CD4-positive, alpha-beta T cell (primary cell): Measurements from ENCODE around the gene ESPL1. TPM values are rescaled to one million over a fixed set of nuclear protein-coding genes. Genes with fewer than 3 reads are reported as not detected.
A peak's percentile ranks its signal among the peaks of the same experiment; 100 is the strongest.

Experiments used
- ATAC-seq: fragments of 200-7000 bp; cut with Tn5 transposase; one replicate; pipeline ENCODE4 v1.10.0; 2022; ENCODE audit warnings: mild to moderate bottlenecking; ENCODE audit not compliant: poor library complexity
- CTCF ChIA-PET: fragments of 350-600 bp; sonication (Branson Sonifier 250); formaldehyde crosslinking; loops from one replicate; lab custom pipeline; 2021; ENCODE audit warnings: antibody characterized with exemption, inconsistent platforms; lab: Charles Lee
- POLR2A ChIA-PET: fragments of 350-600 bp; sonication (Branson Sonifier 250); formaldehyde crosslinking; loops from one replicate; lab custom pipeline; 2021; ENCODE audit warnings: antibody characterized with exemption, inconsistent platforms; lab: Charles Lee
- DNase-seq, 14 experiments: peaks; one replicate each; pipeline ENCODE4 v3.0.0-alpha.2; 2013 to 2020; ENCODE audit warnings: mixed read lengths in 2 of 14
- H3K27ac ChIP-seq, 2 donors: one replicate each; pipeline versions ENCODE4 v1.5.1 to v1.7.0; 2013; ENCODE audit warnings: low read length in 2 of 2, low read depth in 1 of 2, mild to moderate bottlenecking in 1 of 2
- H3K27me3 ChIP-seq, 2 experiments: 1 replicate in 1 of 2; 2 replicates in 1 of 2; pipeline versions ENCODE4 v1.6.1 to v1.7.0; 2013; ENCODE audit warnings: low read length in 2 of 2, control low read depth in 1 of 2, mild to moderate bottlenecking in 1 of 2, moderate library complexity in 1 of 2; ENCODE audit not compliant: insufficient read depth in 2 of 2, control insufficient read depth in 1 of 2
- H3K36me3 ChIP-seq: one replicate; pipeline ENCODE4 v1.6.1; 2013; ENCODE audit warnings: low read length, control low read depth; ENCODE audit not compliant: insufficient read depth
- H3K4me1 ChIP-seq: one replicate; pipeline ENCODE4 v1.6.1; 2013; ENCODE audit warnings: low read length, control low read depth; ENCODE audit not compliant: insufficient read depth
- H3K4me3 ChIP-seq: one replicate; pipeline ENCODE4 v1.5.1; 2013; ENCODE audit warnings: mild to moderate bottlenecking, low read length, moderate library complexity
- H3K9me3 ChIP-seq, 2 experiments: 1 replicate in 1 of 2; 2 replicates in 1 of 2; pipeline versions ENCODE4 v1.6.1 to v1.7.0; 2013; ENCODE audit warnings: low read length in 2 of 2, mild to moderate bottlenecking in 2 of 2, control low read depth in 1 of 2, moderate library complexity in 1 of 2; ENCODE audit not compliant: control insufficient read depth in 1 of 2, insufficient read depth in 1 of 2
- H3K27ac Mint-ChIP-seq: one replicate; pipeline ENCODE4 v1.8.0; 2020; ENCODE audit warnings: mixed read lengths
- H3K27me3 Mint-ChIP-seq: one replicate; pipeline ENCODE4 v1.8.0; 2021; ENCODE audit warnings: mixed read lengths
- H3K36me3 Mint-ChIP-seq: one replicate; pipeline ENCODE4 v1.8.0; 2021; ENCODE audit warnings: low read depth, mixed read lengths
- H3K4me1 Mint-ChIP-seq: one replicate; pipeline ENCODE4 v1.8.0; 2021; ENCODE audit warnings: low read depth, mixed read lengths
- H3K4me3 Mint-ChIP-seq: one replicate; pipeline ENCODE4 v1.8.0; 2020; ENCODE audit warnings: mild to moderate bottlenecking, mixed read lengths
- H3K9me3 Mint-ChIP-seq: one replicate; pipeline ENCODE4 v1.8.0; 2020; ENCODE audit warnings: mixed read lengths
- CTCF ChIP-seq: fragments of 200-600 bp; IDR thresholded peaks from one replicate; pipeline ENCODE4 v1.8.0; 2022; ENCODE audit warnings: antibody characterized with exemption, mild to moderate bottlenecking
- intact Hi-C, 2 experiments: fragments of 100-400 bp; cut with DNase I in 1 of 2; cut with micrococcal nuclease in 1 of 2; formaldehyde crosslinking; loops; one replicate each; pipeline versions ENCODE4 v1.15.1 to v1.9.0; 2023 to 2025; cut with DNase I, micrococcal nuclease
- total RNA-seq, 174 experiments: library from RNA in 2 of 174; stranded (reverse) in 2 of 174; gene quantifications; one replicate each; pipeline ENCODE4 v1.2.3 and lab custom pipeline; 2021 to 2026

The ESPL1 gene
- total RNA-seq, 2 experiments from 2014 or later: 0.20 to 0.71 TPM

- Histone ChIP-seq H3K27me3 (no peaks in the 10 kb centered on the region), H3K36me3 (peaks cover 11% of the 10 kb centered on the region), H3K4me3 (no peak overlapping the region), H3K9me3 (no peaks in the 10 kb centered on the region), H3K27ac (no peak overlapping the region), H3K4me1 (peaks cover 86% of the 10 kb centered on the region)
- ATAC-seq: no peak
- no peaks in the 10 kb centered on the region for H3K9me3 Mint-ChIP-seq
- intact Hi-C loops: no loop called here
- peak overlapping the region; percentile 77 for H3K4me3 Mint-ChIP-seq
- no peaks in the 10 kb centered on the region for H3K27me3 Mint-ChIP-seq
- peak overlapping the region; percentile 82 for H3K27ac Mint-ChIP-seq
- no peaks in the 10 kb centered on the region for H3K36me3 Mint-ChIP-seq
- no peak for TF ChIP-seq CTCF
- DNase-seq: no peak
- ChIA-PET CTCF (interaction anchor here (1.3 kb wide), 2 partner anchors 12 to 28 kb away, joined by 3 to 4 read pairs; no protein-coding TSS in a partner anchor), POLR2A (no interaction called here)
- H3K4me1 Mint-ChIP-seq: peaks cover 80% of the 10 kb centered on the region
Observed at GRCh38 chr12:53225635-53226424, 42.3 kb upstream of the ESPL1 start.

GRCh38 chr12:53226815-53227214 is 41.3 kb upstream of the ESPL1 start:
- ChIA-PET CTCF (no interaction called here), POLR2A (no interaction called here)
- H3K4me3 Mint-ChIP-seq: peak overlapping the region; percentile 21
- H3K9me3 ChIP-seq: no peaks in the 10 kb centered on the region
- no peak overlapping the region for H3K4me3 ChIP-seq
- TF ChIP-seq CTCF: no peak
- no peak for DNase-seq
- intact Hi-C loops: no loop called here
- H3K27me3 ChIP-seq: no peaks in the 10 kb centered on the region
- no peaks in the 10 kb centered on the region for H3K36me3 Mint-ChIP-seq
- peaks cover 80% of the 10 kb centered on the region for H3K4me1 Mint-ChIP-seq
- no peak for ATAC-seq
- H3K4me1 ChIP-seq: peaks cover 91% of the 10 kb centered on the region
- peaks cover 11% of the 10 kb centered on the region for H3K36me3 ChIP-seq
- no peaks in the 10 kb centered on the region for H3K27me3 Mint-ChIP-seq
- H3K27ac Mint-ChIP-seq: peak overlapping the region; percentile 55
- H3K9me3 Mint-ChIP-seq: no peaks in the 10 kb centered on the region
- no peak overlapping the region for H3K27ac ChIP-seq

GRCh38 chr12:53227341-53227740 is 40.8 kb upstream of the ESPL1 start:
- Histone ChIP-seq H3K4me1 (peaks cover 87% of the 10 kb centered on the region), H3K36me3 (peaks cover 11% of the 10 kb centered on the region), H3K27me3 (no peaks in the 10 kb centered on the region), H3K27ac (no peak overlapping the region), H3K9me3 (no peaks in the 10 kb centered on the region), H3K4me3 (no peak overlapping the region)
- ChIA-PET POLR2A (no interaction called here), CTCF (no interaction called here)
- intact Hi-C loops: no loop called here
- no peaks in the 10 kb centered on the region for H3K9me3 Mint-ChIP-seq
- TF ChIP-seq CTCF: no peak
- peak overlapping the region; percentile 62 for H3K27ac Mint-ChIP-seq
- H3K36me3 Mint-ChIP-seq: no peaks in the 10 kb centered on the region
- no peak for ATAC-seq
- H3K4me3 Mint-ChIP-seq: peak overlapping the region; percentile 21
- no peak for DNase-seq
- H3K27me3 Mint-ChIP-seq: no peaks in the 10 kb centered on the region
- H3K4me1 Mint-ChIP-seq: peaks cover 77% of the 10 kb centered on the region
